8988T (cell line): Measurements from ENCODE around the gene GCNT2.

Source experiments
- DNase-seq: peaks from one replicate; pipeline ENCODE4 v3.0.0; 2011

GCNT2 gene

DNA sequence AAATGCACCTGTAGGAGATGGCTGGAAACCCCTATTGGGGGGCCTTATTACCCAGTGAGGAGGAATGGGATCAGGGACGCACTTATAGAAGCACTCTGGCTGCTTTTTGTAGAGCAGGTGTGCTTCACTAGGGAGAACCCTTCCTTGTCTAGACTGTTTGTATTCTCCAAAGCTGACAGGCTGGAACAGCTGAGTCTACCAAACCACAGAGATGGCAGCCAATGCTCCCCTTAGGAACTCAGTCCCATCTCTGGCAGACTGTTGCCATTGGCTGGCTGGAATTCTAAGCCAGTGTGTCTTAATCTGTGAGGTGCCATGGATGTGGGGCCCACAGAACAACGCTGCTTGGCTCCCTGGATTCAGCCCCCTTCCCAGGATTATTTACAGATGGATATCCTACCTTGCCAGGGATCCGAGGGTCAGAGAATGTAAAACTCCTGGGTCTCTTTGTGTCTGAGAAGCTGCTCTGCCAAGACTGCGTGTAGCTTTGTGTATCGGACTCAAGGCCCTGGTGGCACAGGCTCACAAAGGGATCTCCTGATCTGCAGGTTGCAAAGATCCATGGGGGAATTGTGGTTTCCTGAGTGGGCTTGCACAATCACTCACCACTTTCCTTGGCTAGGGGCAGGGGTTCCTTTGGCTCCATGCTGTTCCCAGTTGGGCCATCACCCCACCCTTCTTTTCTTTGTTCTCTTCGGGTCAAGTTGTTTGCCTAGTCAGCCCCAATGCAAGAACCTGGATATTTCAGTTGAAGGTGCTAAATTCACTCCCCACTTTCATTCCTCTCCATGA lies 147.2 kb downstream of the GCNT2 start:
- no peak for DNase-seq

DNA sequence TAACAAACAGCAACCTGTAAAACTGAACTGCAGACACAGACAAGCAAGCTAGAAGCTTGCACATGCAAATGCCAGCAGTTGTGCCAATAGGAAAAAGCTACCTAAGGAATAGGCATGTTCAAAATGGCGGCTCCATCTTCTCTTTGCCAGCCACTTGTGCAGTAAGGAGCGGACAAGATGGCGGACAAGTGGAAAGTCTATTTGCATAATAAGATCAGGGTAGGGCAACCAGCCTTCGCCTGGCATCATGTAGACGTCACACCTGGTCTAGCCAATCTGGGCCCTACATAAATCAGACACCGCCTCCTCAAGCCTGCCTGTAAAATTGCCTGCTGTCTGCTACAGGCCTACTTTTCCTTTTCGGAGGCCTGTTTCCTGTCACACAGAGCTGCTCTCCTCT lies 155.3 kb downstream of the GCNT2 start:
- no peak for DNase-seq

DNA sequence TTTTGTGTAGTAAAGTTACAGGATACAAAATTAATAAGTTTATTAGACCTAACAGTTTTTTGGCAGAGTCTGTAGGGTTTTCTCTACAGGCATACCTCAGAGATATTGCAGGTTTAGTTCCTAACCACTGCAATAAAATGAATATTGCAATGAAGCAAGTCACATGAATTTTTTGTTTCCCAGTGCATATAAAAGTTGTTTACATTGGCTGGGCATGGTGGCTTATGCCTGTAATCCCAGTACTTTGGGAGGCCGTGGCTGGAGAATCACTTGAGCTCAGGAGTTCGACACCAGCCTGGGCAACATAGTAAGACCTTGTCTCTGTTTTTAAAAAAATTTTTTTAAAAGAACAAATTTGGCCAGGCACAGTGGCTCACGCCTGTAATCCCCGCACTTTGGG lies 157.3 kb downstream of the GCNT2 start:
- DNase-seq: no peak
